HepG2 (cell line): ENCODE data around the gene ATP7A. TPM values are rescaled to one million over a fixed set of nuclear protein-coding genes. Genes with fewer than 3 reads are reported as not detected.

ENCODE experiments used
- ATF1 ChIP-seq: IDR thresholded peaks from 2 replicates; pipeline ENCODE4 v1.6.1; 2016; ENCODE audit warnings: mild to moderate bottlenecking, control low read depth
- CEBPB ChIP-seq: IDR thresholded peaks from 2 replicates; pipeline ENCODE4 v1.6.1; 2011; ENCODE audit warnings: low read depth, low read length, improper control_type of control experiment, borderline replicate concordance
- CEBPG ChIP-seq: IDR thresholded peaks from 2 replicates; pipeline ENCODE4 v1.6.1; 2016
- CREB1 ChIP-seq, 2 experiments: fragments of 450-650 bp in 1 of 2; IDR thresholded peaks; 2 replicates each; pipeline ENCODE4 v1.6.1; 2016 to 2017; ENCODE audit warnings: control low read depth in 1 of 2, mild to moderate bottlenecking in 1 of 2, missing compliant biosample characterization in 1 of 2, missing genetic modification characterization in 1 of 2
- DMAP1 ChIP-seq: IDR thresholded peaks from 2 replicates; pipeline ENCODE4 v1.6.1; 2016
- FOXK1 ChIP-seq: sonication (generic); formaldehyde crosslinking; IDR thresholded peaks from 2 replicates; pipeline ENCODE4 v1.4.0; 2020; ENCODE audit warnings: low read depth, missing genetic modification reagents, borderline replicate concordance
- GMEB2 ChIP-seq: IDR thresholded peaks from 2 replicates; pipeline ENCODE4 v1.6.1; 2016; ENCODE audit warnings: missing biosample characterization, missing genetic modification reagents, low read depth
- HDAC1 ChIP-seq: sonication (generic); formaldehyde crosslinking; IDR thresholded peaks from 2 replicates; pipeline ENCODE4 v1.5.1; 2020; ENCODE audit warnings: mild to moderate bottlenecking, missing genetic modification reagents
- HNRNPLL ChIP-seq: fragments of 200-400 bp; formaldehyde crosslinking; IDR thresholded peaks from 2 replicates; pipeline ENCODE4 v1.6.1; 2017; ENCODE audit warnings: mild to moderate bottlenecking, low read depth, low read length; ENCODE audit not compliant: poor library complexity, severe bottlenecking
- KDM5A ChIP-seq: fragments of 200-600 bp; sonication (generic); IDR thresholded peaks from 2 replicates; pipeline ENCODE4 v1.7.0; 2018; ENCODE audit warnings: antibody characterized with exemption, mild to moderate bottlenecking, low read length, borderline replicate concordance
- NONO ChIP-seq, 2 experiments: fragments of 450-650 bp in 1 of 2; sonication (generic) in 1 of 2; formaldehyde crosslinking in 1 of 2; IDR thresholded peaks in 1 of 2; conservative IDR thresholded peaks in 1 of 2; 2 replicates each; pipeline versions ENCODE4 v1.6.1 to v1.8.0; 2017 to 2022; ENCODE audit warnings: mild to moderate bottlenecking in 1 of 2, missing genetic modification reagents in 1 of 2, moderate library complexity in 1 of 2
- NR2F1 ChIP-seq, 2 experiments: fragments of 450-650 bp in 1 of 2; formaldehyde crosslinking in 1 of 2; IDR thresholded peaks; 2 replicates each; pipeline versions ENCODE4 v1.5.0 to v1.6.1; 2016 to 2020; ENCODE audit warnings: mild to moderate bottlenecking in 1 of 2, missing compliant biosample characterization in 1 of 2, missing genetic modification reagents in 1 of 2, moderate library complexity in 1 of 2
- RAD21 ChIP-seq: fragments of 450-650 bp; formaldehyde crosslinking; IDR thresholded peaks from 2 replicates; pipeline ENCODE4 v1.5.0; 2020; ENCODE audit warnings: mild to moderate bottlenecking
- RXRA ChIP-seq: sonication (generic); formaldehyde crosslinking; IDR thresholded peaks from 2 replicates; pipeline ENCODE4 v1.5.1; 2020; ENCODE audit warnings: missing genetic modification reagents
- TGIF2 ChIP-seq: IDR thresholded peaks from 2 replicates; pipeline ENCODE4 v1.6.1; 2016; ENCODE audit warnings: control low read depth, missing compliant biosample characterization
- THAP9 ChIP-seq: sonication (generic); formaldehyde crosslinking; IDR thresholded peaks from 2 replicates; pipeline ENCODE4; 2020; ENCODE audit warnings: missing genetic modification reagents, mild to moderate bottlenecking, borderline replicate concordance
- ZNF574 ChIP-seq: sonication (generic); formaldehyde crosslinking; IDR thresholded peaks from 2 replicates; pipeline ENCODE4 v1.4.0; 2020; ENCODE audit warnings: missing genetic modification reagents
- ZNF777 ChIP-seq: sonication (generic); formaldehyde crosslinking; IDR thresholded peaks from 2 replicates; pipeline ENCODE4 v1.4.0; 2020; ENCODE audit warnings: missing genetic modification reagents
- ZSCAN20 ChIP-seq: sonication (generic); formaldehyde crosslinking; IDR thresholded peaks from 2 replicates; pipeline ENCODE4 v1.4.0; 2020; ENCODE audit warnings: missing genetic modification reagents, mild to moderate bottlenecking, borderline replicate concordance
- polyA plus RNA-seq, 8 experiments: library from polyadenylated mRNA; depleted of rRNA in 3 of 8; stranded (reverse) in 7 of 8; unstranded in 1 of 8; fragments of >200 nt; fragmentation: Illumina TruSeq in 4 of 8; extraction: Trizol in 4 of 8; gene quantifications; 2 replicates each; pipeline versions ENCODE4 v1.2.1 to v1.2.3, GENCODE V29; 2011 to 2016; ENCODE audit warnings: low read depth in 4 of 8, missing spikeins in 1 of 8, mixed read lengths in 1 of 8; ENCODE audit not compliant: insufficient read depth in 1 of 8
- total RNA-seq, 5 experiments: library from RNA; depleted of rRNA; stranded (reverse); fragments of >200 nt; fragmentation: Illumina TruSeq; extraction: Trizol; gene quantifications; 2 replicates each; pipeline ENCODE4 v1.2.3, GENCODE V29; 2016; ENCODE audit warnings: low read depth in 1 of 5

Gene ATP7A
- total and polyA plus RNA-seq, 2 of the 13 experiments (the other 11 are each of a cell fraction or from before 2014, with no cell fraction given), result 1.7 to 4.7 TPM

- 0 out of 2 replicates have a peak, but pooled peaks have one; percentile 44 for TF ChIP-seq GMEB2 (CRISPR knock-in tag)
- TF ChIP-seq NR2F1 (CRISPR knock-in tag; IDR thresholded peaks at IDR 0.05), result no peak
- peak; percentile 46; the same call in 1 of the 2 replicates for TF ChIP-seq CEBPB
- no peak for TF ChIP-seq NONO (IDR thresholded peaks at IDR 0.05)
- 0 out of 2 replicates have a peak, but pooled peaks have one; percentile 23 for TF ChIP-seq NONO (CRISPR knock-in tag; conservative IDR thresholded peaks at IDR 0.05)
- no peak for TF ChIP-seq THAP9
- TF ChIP-seq ZNF777 (CRISPR knock-in tag), result no peak; the same call in 1 of the 2 replicates
- peak; percentile 13; the same call in 1 of the 2 replicates for TF ChIP-seq DMAP1 (CRISPR knock-in tag)
- TF ChIP-seq FOXK1 (CRISPR knock-in tag), result peak; percentile 46; the same call in 1 of the 2 replicates
- peak; percentile 94 for TF ChIP-seq CREB1 (IDR thresholded peaks at IDR 0.05)
- TF ChIP-seq CREB1 (CRISPR knock-in tag; IDR thresholded peaks at IDR 0.05), result peak; percentile 96
- peak; percentile 45; the same call in 1 of the 2 replicates for TF ChIP-seq HDAC1 (CRISPR knock-in tag)
- 0 out of 2 replicates have a peak, but pooled peaks have one; percentile 23 for TF ChIP-seq CEBPG (CRISPR knock-in tag)
- peak; percentile 69; the same call in 1 of the 2 replicates for TF ChIP-seq TGIF2 (CRISPR knock-in tag)
- TF ChIP-seq HNRNPLL, result peak; percentile 28
- 0 out of 2 replicates have a peak, but pooled peaks have one; percentile 26 for TF ChIP-seq ZNF574 (CRISPR knock-in tag)
- no peak for TF ChIP-seq ZSCAN20 (CRISPR knock-in tag)
- TF ChIP-seq RAD21, result no peak
- peak; percentile 17; the same call in 1 of the 2 replicates for TF ChIP-seq KDM5A
- TF ChIP-seq RXRA, result no peak
- peak; percentile 90 for TF ChIP-seq ATF1 (CRISPR knock-in tag)
These were observed 15.3 kb upstream of the ATP7A start, which contains the start of gene MAGT1 (continued) for GRCh38 chrX:77894921-77895886.
